ENCODE measurements around the gene CXCL3.

Gene CXCL3

DNA sequence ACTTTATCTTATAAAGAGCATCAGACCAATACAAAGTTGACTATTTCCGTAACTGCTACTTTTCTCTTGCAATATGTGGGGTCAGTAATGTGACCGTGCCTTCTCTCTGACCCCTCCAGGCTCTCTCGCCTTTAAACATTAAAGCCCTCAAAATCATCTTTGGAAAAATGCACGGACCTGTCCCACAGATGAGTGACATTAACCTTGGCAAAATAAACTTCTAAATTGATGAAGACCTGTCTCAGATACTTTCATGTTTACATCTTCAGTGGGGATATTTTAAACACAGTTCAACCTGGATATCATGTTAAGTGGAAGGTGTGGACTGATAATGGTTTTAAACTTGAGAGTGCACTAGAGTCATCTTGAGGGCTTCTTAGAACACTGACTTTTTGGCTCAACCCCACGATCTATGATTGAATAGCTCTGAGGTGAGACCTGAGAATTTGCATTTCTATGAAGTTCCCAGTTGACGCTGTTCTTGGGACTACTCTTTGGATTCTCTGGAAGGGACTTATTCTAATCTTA is 26.7 kb upstream of the CXCL3 start:
- Histone ChIP-seq H3K27me3 (no peaks in the 10 kb centered on the region), H3K4me1 (no peaks in the 10 kb centered on the region), H3K9me3 (no peaks in the 10 kb centered on the region), H3K36me3 (no peaks in the 10 kb centered on the region), H3K4me3 (no peak overlapping the region), H3K27ac (no peak overlapping the region)
- TF ChIP-seq, protein P1, sequence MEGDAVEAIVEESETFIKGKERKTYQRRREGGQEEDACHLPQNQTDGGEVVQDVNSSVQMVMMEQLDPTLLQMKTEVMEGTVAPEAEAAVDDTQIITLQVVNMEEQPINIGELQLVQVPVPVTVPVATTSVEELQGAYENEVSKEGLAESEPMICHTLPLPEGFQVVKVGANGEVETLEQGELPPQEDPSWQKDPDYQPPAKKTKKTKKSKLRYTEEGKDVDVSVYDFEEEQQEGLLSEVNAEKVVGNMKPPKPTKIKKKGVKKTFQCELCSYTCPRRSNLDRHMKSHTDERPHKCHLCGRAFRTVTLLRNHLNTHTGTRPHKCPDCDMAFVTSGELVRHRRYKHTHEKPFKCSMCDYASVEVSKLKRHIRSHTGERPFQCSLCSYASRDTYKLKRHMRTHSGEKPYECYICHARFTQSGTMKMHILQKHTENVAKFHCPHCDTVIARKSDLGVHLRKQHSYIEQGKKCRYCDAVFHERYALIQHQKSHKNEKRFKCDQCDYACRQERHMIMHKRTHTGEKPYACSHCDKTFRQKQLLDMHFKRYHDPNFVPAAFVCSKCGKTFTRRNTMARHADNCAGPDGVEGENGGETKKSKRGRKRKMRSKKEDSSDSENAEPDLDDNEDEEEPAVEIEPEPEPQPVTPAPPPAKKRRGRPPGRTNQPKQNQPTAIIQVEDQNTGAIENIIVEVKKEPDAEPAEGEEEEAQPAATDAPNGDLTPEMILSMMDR (IDR thresholded peaks at IDR 0.05): no peak
- intact Hi-C loops (cut with DNase I; ENCODE audit: low total_unique reads): no loop called here
- no peak for DNase-seq

DNA sequence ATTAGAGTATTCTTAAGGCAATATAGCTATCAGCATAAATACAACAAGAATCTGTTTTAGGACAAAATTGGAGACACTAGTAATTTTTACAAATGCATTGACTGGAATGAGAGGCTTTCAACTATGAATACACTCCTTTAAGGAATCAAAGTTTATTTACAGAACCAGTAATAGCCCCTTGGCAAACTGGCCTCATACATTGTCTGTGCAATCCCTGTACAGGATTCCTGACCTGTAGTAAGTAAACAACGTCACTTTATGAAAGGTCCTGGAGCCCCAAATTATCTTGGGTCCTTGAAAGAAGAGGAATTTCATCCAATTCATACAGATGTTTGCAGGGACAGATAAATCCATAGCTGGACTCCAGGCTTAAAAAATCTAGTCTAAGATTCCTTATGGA is 25.4 kb upstream of the CXCL3 start:
- H3K27ac ChIP-seq: no peak overlapping the region
- H3K4me3 ChIP-seq: no peak overlapping the region
- TF ChIP-seq, protein P1 (IDR thresholded peaks at IDR 0.05): no peak
- no peaks in the 10 kb centered on the region for H3K9me3 ChIP-seq
- intact Hi-C loops (cut with DNase I; ENCODE audit: low total_unique reads): no loop called here
- H3K27me3 ChIP-seq: no peaks in the 10 kb centered on the region
- H3K36me3 ChIP-seq: no peaks in the 10 kb centered on the region
- no peak for DNase-seq
- H3K4me1 ChIP-seq: no peaks in the 10 kb centered on the region

DNA sequence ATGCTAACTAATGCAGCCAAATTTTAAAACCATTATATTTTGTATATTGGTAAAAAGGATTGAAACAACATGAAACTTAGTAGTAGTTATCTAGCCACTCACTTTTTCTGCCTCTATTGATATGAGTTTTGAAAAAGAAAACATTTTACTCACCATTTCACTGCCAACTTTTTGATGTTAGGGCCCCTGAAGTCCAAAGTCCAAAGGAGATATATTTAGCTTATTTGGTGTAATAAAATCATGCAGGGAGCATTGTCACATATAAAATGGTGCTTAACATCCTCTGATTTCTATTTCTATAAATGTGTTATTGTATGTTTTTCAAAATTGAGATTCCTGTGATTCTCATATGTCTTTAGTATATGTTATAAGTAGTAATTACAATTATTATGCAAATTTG is 24.5 kb upstream of the CXCL3 start:
- no peaks in the 10 kb centered on the region for H3K9me3 ChIP-seq
- H3K4me3 ChIP-seq: no peak overlapping the region
- TF ChIP-seq, protein P1 (IDR thresholded peaks at IDR 0.05): no peak
- no peaks in the 10 kb centered on the region for H3K36me3 ChIP-seq
- H3K27ac ChIP-seq: no peak overlapping the region
- intact Hi-C loops (cut with DNase I; ENCODE audit: low total_unique reads): no loop called here
- H3K27me3 ChIP-seq: no peaks in the 10 kb centered on the region
- H3K4me1 ChIP-seq: no peaks in the 10 kb centered on the region
- DNase-seq: no peak

DNA sequence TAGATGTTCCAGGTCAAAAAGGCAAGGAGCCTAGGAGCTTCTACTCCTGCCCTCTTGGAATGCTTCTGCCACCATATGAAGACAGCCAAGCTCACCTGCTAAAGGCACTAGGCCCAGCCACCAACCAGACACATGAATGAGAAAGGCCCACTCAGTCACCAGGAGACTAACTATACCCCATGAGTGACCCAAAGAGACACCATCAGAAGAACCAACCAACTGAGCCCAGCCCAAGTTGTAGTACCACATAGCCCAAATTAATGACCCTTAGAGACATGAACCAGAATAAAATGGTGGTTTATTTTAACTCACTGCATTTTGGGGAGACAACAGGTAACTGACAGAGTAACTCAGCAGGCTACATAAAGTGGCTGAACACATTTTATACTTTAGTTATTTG is 22.9 kb upstream of the CXCL3 start:
- Histone ChIP-seq H3K4me3 (no peak overlapping the region), H3K27me3 (no peaks in the 10 kb centered on the region), H3K9me3 (no peaks in the 10 kb centered on the region), H3K27ac (no peak overlapping the region), H3K4me1 (no peaks in the 10 kb centered on the region), H3K36me3 (no peaks in the 10 kb centered on the region)
- intact Hi-C loops (cut with DNase I; ENCODE audit: low total_unique reads): no loop called here
- TF ChIP-seq, protein P1 (IDR thresholded peaks at IDR 0.05): no peak
- no peak for DNase-seq

DNA sequence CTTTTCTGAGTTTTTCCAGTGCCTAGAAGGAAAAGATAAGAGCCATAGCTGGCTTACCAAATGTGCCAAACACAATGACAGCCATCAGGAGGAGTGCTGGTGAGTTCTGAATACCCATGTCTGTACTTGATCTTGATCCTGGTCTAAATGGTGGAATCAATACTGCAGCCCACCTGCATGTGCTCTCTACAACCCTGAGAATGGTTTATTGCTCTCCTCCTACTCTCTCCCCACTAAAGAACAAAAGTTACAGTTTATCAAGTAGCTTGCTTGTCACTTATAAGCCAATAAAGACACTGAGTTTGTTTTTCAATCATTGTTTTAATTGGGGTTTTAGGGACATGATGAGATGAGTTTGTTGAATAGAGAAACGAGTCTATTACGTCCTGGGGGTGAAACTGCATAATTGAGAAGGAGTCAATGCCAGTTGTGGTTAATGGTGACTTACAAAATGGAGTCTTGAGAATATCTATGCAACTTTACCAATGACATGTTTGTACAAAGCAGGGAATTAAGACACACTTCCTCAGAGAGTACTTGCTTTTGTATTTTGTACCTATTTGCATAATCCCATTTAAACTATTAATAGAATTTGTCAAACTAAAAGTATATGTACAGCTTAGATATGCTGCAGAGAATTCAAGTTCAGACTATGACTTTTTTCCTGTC is 20.8 kb upstream of the CXCL3 start:
- Histone ChIP-seq H3K4me3 (no peak overlapping the region), H3K4me1 (no peaks in the 10 kb centered on the region), H3K9me3 (no peaks in the 10 kb centered on the region), H3K27me3 (no peaks in the 10 kb centered on the region), H3K36me3 (no peaks in the 10 kb centered on the region), H3K27ac (no peak overlapping the region)
- DNase-seq: no peak
- TF ChIP-seq, protein P1 (IDR thresholded peaks at IDR 0.05): no peak
- intact Hi-C loops (cut with DNase I; ENCODE audit: low total_unique reads): no loop called here
